Kidney (tissue), 22 donors: ENCODE results near the gene MUS81. TPM values are rescaled to one million over a fixed set of nuclear protein-coding genes. Genes with fewer than 3 reads are reported as not detected.
A peak's percentile ranks its signal among the peaks of the same experiment; 100 is the strongest.

Source experiments
- DNase-seq, 5 donors: peaks; one replicate each; pipeline ENCODE4 v3.0.0-alpha.2; 2013 to 2020
- FAIRE-seq: peaks from 2 replicates; lab custom pipeline; 2012; peaks lifted over from hg19 to GRCh38; lab: Jason Lieb, UNC
- H3K27ac ChIP-seq, 2 donors: one replicate each; pipeline ENCODE4 v1.7.0; 2013; ENCODE audit warnings: low read depth in 2 of 2, low read length in 2 of 2, inconsistent platforms in 1 of 2
- H3K27me3 ChIP-seq: one replicate; pipeline ENCODE4 v1.7.1; 2013; ENCODE audit warnings: low read length, inconsistent platforms; ENCODE audit not compliant: control insufficient read depth, insufficient read depth
- H3K36me3 ChIP-seq, 3 donors: one replicate each; pipeline versions ENCODE4 v1.7.0 to v1.7.1; 2013; ENCODE audit warnings: low read length in 3 of 3, control low read depth in 1 of 3, inconsistent platforms in 1 of 3; ENCODE audit not compliant: insufficient read depth in 3 of 3, control insufficient read depth in 2 of 3
- H3K4me1 ChIP-seq, 3 donors: one replicate each; pipeline versions ENCODE4 v1.7.0 to v1.7.1; 2013; ENCODE audit warnings: low read length in 3 of 3, inconsistent platforms in 1 of 3, low read depth in 1 of 3; ENCODE audit not compliant: control insufficient read depth in 2 of 3, insufficient read depth in 2 of 3
- H3K4me3 ChIP-seq, 3 donors: one replicate each; pipeline versions ENCODE4 v1.7.0 to v1.8.1; 2013; ENCODE audit warnings: low read length in 3 of 3, control low read depth in 1 of 3, inconsistent platforms in 1 of 3
- H3K9ac ChIP-seq, 3 donors: one replicate each; pipeline versions ENCODE4 v1.7.0 to v1.7.1; 2013; ENCODE audit warnings: low read length in 3 of 3, control low read depth in 1 of 3, inconsistent platforms in 1 of 3
- H3K9me3 ChIP-seq, 3 donors: one replicate each; pipeline versions ENCODE4 v1.7.0 to v1.7.1; 2013; ENCODE audit warnings: low read length in 3 of 3, control low read depth in 1 of 3, inconsistent platforms in 1 of 3; ENCODE audit not compliant: control insufficient read depth in 2 of 3, insufficient read depth in 1 of 3
- CTCF ChIP-seq: IDR thresholded peaks from 3 replicates; pipeline ENCODE4 v1.5.1; 2012; ENCODE audit warnings: mild to moderate bottlenecking, moderate library complexity, borderline replicate concordance; ENCODE audit not compliant: insufficient read depth; ENCODE audit errors: extremely low read depth
- intact Hi-C: fragments of 100-400 bp; cut with DNase I; formaldehyde crosslinking; loops from one replicate; pipeline ENCODE4 v1.11.1; 2022
- long read RNA-seq, 10 donors: library from polyadenylated mRNA in 1 of 10; unstranded in 1 of 10; transcript quantifications; one replicate each; pipeline ENCODE4 v2.0.0 and lab custom pipeline, GENCODE V29; 2021 to 2026
- polyA plus RNA-seq: library from polyadenylated mRNA; stranded (reverse); fragments of 350-450 nt; fragmentation: Illumina TruSeq; extraction: RNeasy Lipid Tissue Mini Kit (QIAGEN cat#74804); gene quantifications from one replicate; pipeline ENCODE4 v1.2.3, GENCODE V29; 2014; ENCODE audit warnings: low read depth, low replicate concordance; ENCODE audit not compliant: insufficient read depth
- total RNA-seq: library from RNA; stranded (reverse); fragmentation: NEBNext Ultra II Directional; extraction: Animal tissue kit (Norgen Biotek cat#: 25700); gene quantifications from one replicate; pipeline ENCODE4 v1.2.1, GENCODE V29; 2021
- donor health status: control.
- donor health status: control.
- donor health status: control.
- donor health status: control.
- donor health status: control.
- donor health status: DM: yes; HTN: yes; CAD: no.
- donor health status: Normal renal cell carcinoma (clear cell type).

Gene MUS81, protein sequence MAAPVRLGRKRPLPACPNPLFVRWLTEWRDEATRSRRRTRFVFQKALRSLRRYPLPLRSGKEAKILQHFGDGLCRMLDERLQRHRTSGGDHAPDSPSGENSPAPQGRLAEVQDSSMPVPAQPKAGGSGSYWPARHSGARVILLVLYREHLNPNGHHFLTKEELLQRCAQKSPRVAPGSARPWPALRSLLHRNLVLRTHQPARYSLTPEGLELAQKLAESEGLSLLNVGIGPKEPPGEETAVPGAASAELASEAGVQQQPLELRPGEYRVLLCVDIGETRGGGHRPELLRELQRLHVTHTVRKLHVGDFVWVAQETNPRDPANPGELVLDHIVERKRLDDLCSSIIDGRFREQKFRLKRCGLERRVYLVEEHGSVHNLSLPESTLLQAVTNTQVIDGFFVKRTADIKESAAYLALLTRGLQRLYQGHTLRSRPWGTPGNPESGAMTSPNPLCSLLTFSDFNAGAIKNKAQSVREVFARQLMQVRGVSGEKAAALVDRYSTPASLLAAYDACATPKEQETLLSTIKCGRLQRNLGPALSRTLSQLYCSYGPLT
- total RNA-seq (54.9 TPM), polyA plus RNA-seq (31.2 TPM)
- long read RNA-seq, donor 1, partial matches to known transcripts, result 25 of 67 reads
- long read RNA-seq, donor 1, other reads (novel, unspliced or antisense), result 38 of 67 reads
- long read RNA-seq, donor 2, partial matches to known transcripts, result 0 of 4 reads
- long read RNA-seq, donor 2, other reads (novel, unspliced or antisense), result 0 of 4 reads
- long read RNA-seq, donor 3, partial matches to known transcripts, result 34 of 81 reads
- long read RNA-seq, donor 3, other reads (novel, unspliced or antisense), result 41 of 81 reads
- long read RNA-seq, donor 4, partial matches to known transcripts, result 0 of 3 reads
- long read RNA-seq, donor 4, other reads (novel, unspliced or antisense), result 0 of 3 reads
- long read RNA-seq, donor 5, result 0 reads
- long read RNA-seq, donor 6, partial matches to known transcripts, result 20 of 21 reads
- long read RNA-seq, donor 6, other reads (novel, unspliced or antisense), result 0 of 21 reads
- long read RNA-seq, donor 7, transcript MUS81-202 (16 exons, 1,817 nt), result minor isoform, 5 of 50 reads
- long read RNA-seq, donor 7, transcript MUS81-201 (16 exons, 2,392 nt), result major isoform, 19 of 50 reads
- long read RNA-seq, donor 7, partial matches to known transcripts, result 11 of 50 reads
- long read RNA-seq, donor 7, other reads (novel, unspliced or antisense), result 14 of 50 reads
- long read RNA-seq, donor 8, partial matches to known transcripts, result 0 of 2 reads
- long read RNA-seq, donor 8, other reads (novel, unspliced or antisense), result 0 of 2 reads
- long read RNA-seq, donor 9, partial matches to known transcripts, result 0 of 2 reads
- long read RNA-seq, donor 9, other reads (novel, unspliced or antisense), result 0 of 2 reads
- long read RNA-seq, donor 10, transcript MUS81-201 (16 exons, 2,392 nt), result major isoform, 5 of 17 reads
- long read RNA-seq, donor 10, partial matches to known transcripts, result 0 of 17 reads
- long read RNA-seq, donor 10, other reads (novel, unspliced or antisense), result 10 of 17 reads

GRCh38 chr11:65860278-65861164, at the start of gene MUS81:
Gene MUS81 (plus strand): TSS chr11:65860433. CDS start chr11:65860754, 321 bp downstream.
- Histone ChIP-seq H3K4me1 (peaks cover 0 to 31% (median 25%) of the 10 kb centered on the region in 3 donors), H3K4me3 (peak within 1 kb of the TSS; percentile 75 to 96 (median 77)), H3K27ac (peak within 1 kb of the TSS; percentile 98 to 100), H3K36me3 (peaks cover 3 to 31% (median 24%) of the 10 kb centered on the region in 3 donors), H3K9ac (peak within 1 kb of the TSS; percentile 59 to 100 (median 92)), H3K9me3 (no peaks in the 10 kb centered on the region), H3K27me3 (no peaks in the 10 kb centered on the region)
- intact Hi-C loops, result no loop called here
- FAIRE-seq (no peak), DNase-seq (peak; percentile 98 to 99 (median 98))
- TF ChIP-seq CTCF, result peak; percentile 87

DNA sequence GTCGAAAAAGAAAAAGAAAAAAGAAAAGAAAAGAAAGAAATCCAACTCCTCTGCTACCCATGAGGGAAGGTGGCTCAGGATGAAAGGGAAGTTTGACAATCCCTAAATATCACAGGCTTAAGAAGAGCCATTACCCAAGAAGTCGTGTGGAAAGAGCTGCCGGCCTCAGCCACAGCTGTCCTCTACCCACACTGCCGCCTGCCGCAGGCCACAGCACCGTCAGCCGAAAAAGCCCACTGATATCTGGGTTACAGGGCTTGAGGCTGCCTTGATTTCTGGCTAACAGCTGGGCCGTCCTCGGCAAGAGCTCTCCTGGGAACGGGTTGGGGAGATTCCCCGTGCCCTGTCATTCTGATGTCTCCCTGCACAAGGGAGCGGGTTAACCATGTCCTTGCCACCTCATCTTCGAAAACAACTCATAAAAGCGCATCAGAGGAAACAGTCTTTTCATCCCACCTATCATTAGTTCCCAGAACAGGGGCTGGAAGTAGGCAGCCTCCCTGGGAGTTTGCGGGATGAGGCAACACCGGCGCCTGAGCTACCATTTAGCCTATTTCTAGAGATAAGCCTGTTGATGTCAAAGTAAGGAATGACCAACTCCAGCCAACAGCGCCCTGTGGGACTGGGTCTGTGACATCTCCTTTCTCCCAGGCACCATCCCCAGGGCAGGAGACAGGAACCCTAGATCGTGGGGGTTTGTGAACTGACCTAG, 48.3 kb upstream of the MUS81 start:
- TF ChIP-seq CTCF, result no peak
- no peak for FAIRE-seq
- DNase-seq, result peak in 1 of 5 donors; percentile 77
- Histone ChIP-seq H3K9me3 (no peaks in the 10 kb centered on the region), H3K4me1 (peaks cover 0 to 5% (median 5%) of the 10 kb centered on the region in 3 donors), H3K27ac (no peak overlapping the region), H3K27me3 (no peaks in the 10 kb centered on the region), H3K9ac (no peak overlapping the region), H3K4me3 (no peak overlapping the region), H3K36me3 (peaks cover 0 to 3% (median 0%) of the 10 kb centered on the region in 3 donors)
- intact Hi-C loops, result loop anchor here (10.0 kb wide), 1 partner anchor 97 kb away; the partner anchor contains the start of gene KAT5
